DMS114 treated with DMSO at 0.1 percent for 48 hours (cell line): ENCODE data around the gene PIAS2.
"Not testable (repeated sequence)": the region's sequence is repeated elsewhere in the genome, so short reads cannot be mapped to it uniquely, and the experiment has no call there.

ENCODE experiments used
- DNase-seq: peaks from one replicate; lab custom pipeline; 2025; ENCODE audit not compliant: unreplicated experiment; lab: John Stamatoyannopoulos, UW

Gene PIAS2

GRCh38 chr18:46833899-46834298, 83.4 kb downstream of the PIAS2 start:
- no peak for DNase-seq

- no peak for DNase-seq
These were observed 84.5 kb downstream of the PIAS2 start for GRCh38 chr18:46832849-46833248.

GRCh38 chr18:46832422-46832821, 84.9 kb downstream of the PIAS2 start:
- not testable (repeated sequence) for DNase-seq

GRCh38 chr18:46831434-46831833, 85.9 kb downstream of the PIAS2 start:
- DNase-seq = no peak

GRCh38 chr18:46830633-46831032, 86.7 kb downstream of the PIAS2 start:
- no peak for DNase-seq

- DNase-seq = no peak
These were observed 87.4 kb downstream of the PIAS2 start for GRCh38 chr18:46829947-46830346.

GRCh38 chr18:46829531-46829930, 87.8 kb downstream of the PIAS2 start:
- DNase-seq = no peak

GRCh38 chr18:46821856-46822711, 95.2 kb downstream of the PIAS2 start:
- DNase-seq = no peak

GRCh38 chr18:46820863-46821262, 96.4 kb downstream of the PIAS2 start:
- no peak for DNase-seq

- DNase-seq = no peak
These were observed 101.6 kb downstream of the PIAS2 start for GRCh38 chr18:46815661-46816060.

- DNase-seq = no peak
These were observed 102.9 kb downstream of the PIAS2 start for GRCh38 chr18:46814399-46814798.

GRCh38 chr18:46812311-46812710, 105.0 kb downstream of the PIAS2 start:
- no peak for DNase-seq

- no peak for DNase-seq
These were observed 106.8 kb downstream of the PIAS2 start for GRCh38 chr18:46810481-46811000.

GRCh38 chr18:46809145-46809544, 108.2 kb downstream of the PIAS2 start:
- no peak for DNase-seq

GRCh38 chr18:46795945-46796344, 121.4 kb downstream of the PIAS2 start:
- DNase-seq = not testable (repeated sequence)

GRCh38 chr18:46794607-46795006, 122.7 kb downstream of the PIAS2 start:
- no peak for DNase-seq

- no peak for DNase-seq
These were observed 123.7 kb downstream of the PIAS2 start for GRCh38 chr18:46793565-46793964.

- no peak for DNase-seq
These were observed 128.2 kb downstream of the PIAS2 start for GRCh38 chr18:46789088-46789487.

- DNase-seq = no peak
These were observed 129.6 kb downstream of the PIAS2 start for GRCh38 chr18:46787674-46788073.

- DNase-seq = no peak
These were observed 144.9 kb downstream of the PIAS2 start for GRCh38 chr18:46772357-46772756.

- DNase-seq = no peak
These were observed 146.2 kb downstream of the PIAS2 start for GRCh38 chr18:46771141-46771540.

GRCh38 chr18:46770708-46771107, 146.6 kb downstream of the PIAS2 start:
- no peak for DNase-seq
